DND-41 (cell line): ENCODE results near the gene PXMP2.

ENCODE experiments used
- EZH2 ChIP-seq: IDR thresholded peaks from 3 replicates; pipeline ENCODE4 v1.6.1; 2012; ENCODE audit warnings: borderline replicate concordance, low read depth, mild to moderate bottlenecking, moderate library complexity, low read length, inconsistent platforms; ENCODE audit not compliant: severe bottlenecking
- TF ChIP-seq, protein P1 (sequence below): IDR thresholded peaks from 2 replicates; pipeline ENCODE4 v1.5.1; 2012; ENCODE audit warnings: borderline replicate concordance, low read length, moderate library complexity, mild to moderate bottlenecking; ENCODE audit not compliant: poor library complexity, severe bottlenecking; ENCODE audit errors: extremely low read depth

DNA sequence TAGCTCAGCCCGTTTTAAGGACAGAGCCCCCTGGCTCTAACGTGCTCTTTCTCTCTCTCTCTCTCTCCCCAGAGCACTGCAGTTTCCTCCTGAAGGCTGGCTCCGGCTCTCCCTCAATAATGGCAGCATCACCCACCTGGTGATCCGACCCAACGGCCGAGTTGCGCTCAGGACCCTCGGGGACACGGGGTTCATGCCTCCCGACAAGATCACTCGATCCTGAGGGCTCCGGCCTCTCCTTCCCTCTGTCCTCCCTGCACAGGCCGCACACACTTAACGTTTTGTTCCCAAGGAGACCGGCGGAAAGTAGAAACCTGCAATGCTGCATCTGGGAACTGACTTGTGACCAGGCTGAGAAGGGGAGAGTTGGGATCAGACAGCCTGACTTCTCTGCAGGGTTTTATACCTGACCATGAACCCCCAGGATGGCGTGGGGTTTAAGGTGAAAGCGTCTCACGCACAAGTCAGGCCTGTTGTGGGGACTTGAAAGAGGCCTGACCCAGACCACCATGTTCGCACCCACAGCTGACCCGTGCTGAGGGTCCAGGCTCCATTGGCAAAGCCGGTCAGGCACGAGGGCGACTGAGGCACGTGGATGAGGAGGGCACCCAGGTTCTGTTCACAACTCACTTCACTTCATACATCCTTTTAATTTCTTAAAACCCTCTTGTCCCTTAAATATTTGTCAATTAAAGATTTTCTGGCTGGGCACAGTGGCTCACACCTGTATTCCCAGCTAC lies 33.4 kb downstream of the PXMP2 start:
- TF ChIP-seq EZH2, result no peak
- TF ChIP-seq, protein P1, sequence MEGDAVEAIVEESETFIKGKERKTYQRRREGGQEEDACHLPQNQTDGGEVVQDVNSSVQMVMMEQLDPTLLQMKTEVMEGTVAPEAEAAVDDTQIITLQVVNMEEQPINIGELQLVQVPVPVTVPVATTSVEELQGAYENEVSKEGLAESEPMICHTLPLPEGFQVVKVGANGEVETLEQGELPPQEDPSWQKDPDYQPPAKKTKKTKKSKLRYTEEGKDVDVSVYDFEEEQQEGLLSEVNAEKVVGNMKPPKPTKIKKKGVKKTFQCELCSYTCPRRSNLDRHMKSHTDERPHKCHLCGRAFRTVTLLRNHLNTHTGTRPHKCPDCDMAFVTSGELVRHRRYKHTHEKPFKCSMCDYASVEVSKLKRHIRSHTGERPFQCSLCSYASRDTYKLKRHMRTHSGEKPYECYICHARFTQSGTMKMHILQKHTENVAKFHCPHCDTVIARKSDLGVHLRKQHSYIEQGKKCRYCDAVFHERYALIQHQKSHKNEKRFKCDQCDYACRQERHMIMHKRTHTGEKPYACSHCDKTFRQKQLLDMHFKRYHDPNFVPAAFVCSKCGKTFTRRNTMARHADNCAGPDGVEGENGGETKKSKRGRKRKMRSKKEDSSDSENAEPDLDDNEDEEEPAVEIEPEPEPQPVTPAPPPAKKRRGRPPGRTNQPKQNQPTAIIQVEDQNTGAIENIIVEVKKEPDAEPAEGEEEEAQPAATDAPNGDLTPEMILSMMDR, result no peak
